SH-SY5Y (cell line): ENCODE results near the gene ULK4.

Experiments
- GATA2 ChIP-seq: IDR thresholded peaks from 2 replicates; pipeline ENCODE4 v1.6.1; 2011; ENCODE audit warnings: mild to moderate bottlenecking, low read depth, low read length
- GATA3 ChIP-seq: IDR thresholded peaks from 2 replicates; pipeline ENCODE4 v1.6.1; 2011; ENCODE audit warnings: low read depth, mild to moderate bottlenecking, low read length, moderate library complexity

DNA sequence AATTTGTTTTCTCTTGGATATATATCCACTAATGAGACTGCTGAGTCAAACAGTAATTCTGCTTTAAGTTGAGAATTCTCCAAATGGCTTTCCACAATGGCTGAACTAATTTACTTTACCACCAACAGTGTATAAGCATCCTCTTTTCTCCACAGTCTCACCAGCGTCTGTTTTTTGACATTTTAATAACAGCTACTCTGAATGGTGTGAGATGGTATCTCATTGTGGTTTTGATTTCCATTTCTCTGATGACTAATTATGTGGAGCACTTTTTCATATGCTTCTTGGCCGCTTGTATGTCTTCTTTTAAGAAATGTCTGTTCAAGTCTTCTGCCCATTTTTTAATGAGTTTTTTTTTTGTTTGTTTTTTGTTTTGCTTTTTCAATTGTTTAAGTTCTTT is 556.4 kb downstream of the ULK4 start:
- TF ChIP-seq GATA2 (no peak), GATA3 (no peak)
